LNCaP clone FGC (cell line): ENCODE measurements around the gene LRRN1.

Source experiments
- DNase-seq: peaks from one replicate; pipeline ENCODE4 v3.0.0-alpha.2; 2011; ENCODE audit warnings: low read depth
- H3K4me3 ChIP-seq: 2 replicates; pipeline ENCODE4 v1.5.1; 2011; ENCODE audit warnings: mild to moderate bottlenecking, low read depth, low read length, control low read depth
- CTCF ChIP-seq: IDR thresholded peaks from 2 replicates; pipeline ENCODE4 v1.5.1; 2012; ENCODE audit warnings: mild to moderate bottlenecking; ENCODE audit not compliant: control insufficient read depth, insufficient read depth; ENCODE audit errors: extremely low read depth

The LRRN1 gene

GRCh38 chr3:3772338-3772737 lies 26.9 kb upstream of the LRRN1 start:
- no peak for DNase-seq
- TF ChIP-seq CTCF, result no peak
- H3K4me3 ChIP-seq, result no peak overlapping the region

- DNase-seq, result no peak
- no peak for TF ChIP-seq CTCF
- H3K4me3 ChIP-seq, result no peak overlapping the region
Observed at GRCh38 chr3:3772920-3773319, 26.3 kb upstream of the LRRN1 start.

GRCh38 chr3:3776607-3777006 lies 22.6 kb upstream of the LRRN1 start:
- no peak for DNase-seq
- TF ChIP-seq CTCF, result no peak

GRCh38 chr3:3778216-3778615 lies 21.0 kb upstream of the LRRN1 start:
- no peak for DNase-seq
- TF ChIP-seq CTCF, result no peak
- no peak overlapping the region for H3K4me3 ChIP-seq

More at GRCh38 chr3:3776607-3777006, 22.6 kb upstream of the LRRN1 start:
- H3K4me3 ChIP-seq, result no peak overlapping the region

GRCh38 chr3:3778641-3779270 lies 20.5 kb upstream of the LRRN1 start:
- no peak overlapping the region for H3K4me3 ChIP-seq
- DNase-seq, result no peak
- no peak for TF ChIP-seq CTCF

GRCh38 chr3:3782457-3782856 lies 16.8 kb upstream of the LRRN1 start:
- TF ChIP-seq CTCF, result no peak

GRCh38 chr3:3783210-3783609 lies 16.0 kb upstream of the LRRN1 start:
- H3K4me3 ChIP-seq, result no peak overlapping the region
- no peak for TF ChIP-seq CTCF
- no peak for DNase-seq

More at GRCh38 chr3:3782457-3782856, 16.8 kb upstream of the LRRN1 start:
- H3K4me3 ChIP-seq, result no peak overlapping the region
- DNase-seq, result no peak
